ENCODE results near the gene KIF1A.

GRCh38 chr2:240799033-240799820 is 20.8 kb downstream of the KIF1A start:
- no peak for TF ChIP-seq POLR2A (IDR thresholded peaks at IDR 0.05; ENCODE audit: low read depth)
- TF ChIP-seq CTCF (IDR thresholded peaks at IDR 0.05) = no peak
- no peak for TF ChIP-seq POLR2AphosphoS5 (IDR thresholded peaks at IDR 0.05)
- no peak for TF ChIP-seq EP300 (IDR thresholded peaks at IDR 0.05)
